ENCODE measurements around the gene ARHGEF19. TPM values are rescaled to one million over a fixed set of nuclear protein-coding genes. Genes with fewer than 3 reads are reported as not detected.
"Not testable (repeated sequence)": the region's sequence is repeated elsewhere in the genome, so short reads cannot be mapped to it uniquely, and the experiment has no call there.

The ARHGEF19 gene
- total RNA-seq, 1 experiment from 2014 or later: 3.8 TPM

DNA sequence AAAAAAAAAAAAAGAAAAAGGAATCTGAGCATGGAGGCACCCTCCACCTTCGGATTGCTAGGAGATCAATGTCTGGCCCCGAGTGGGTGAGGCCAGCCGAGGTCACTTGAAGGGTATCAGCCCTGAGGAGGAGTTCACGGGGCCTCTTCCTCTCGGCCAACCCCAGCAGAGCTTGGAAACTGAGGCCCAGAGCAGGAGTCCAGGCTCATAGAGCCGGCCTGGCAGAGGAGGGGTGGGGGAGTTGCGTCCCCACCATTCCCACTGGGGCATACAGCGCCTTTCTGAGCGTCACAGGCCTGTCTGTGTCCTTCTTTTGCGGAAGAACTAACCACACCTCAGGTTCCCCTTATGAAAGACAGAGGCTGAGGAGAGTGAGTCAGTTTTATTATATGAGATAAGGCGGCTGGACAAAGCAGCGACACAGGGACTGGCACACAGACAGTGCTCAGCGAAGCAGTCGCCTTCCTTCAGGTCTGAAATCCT is 39.4 kb downstream of the ARHGEF19 start:
- H3K27me3 ChIP-seq (replicated peaks): no peaks in the 10 kb centered on the region
- H3K9me3 ChIP-seq (replicated peaks): no peaks in the 10 kb centered on the region
- DNase-seq (ENCODE audit: low read depth in 1 of 2, low spot score in 2 of 2): no peak
- H3K4me3 ChIP-seq: no peak overlapping the region
- H3K36me3 ChIP-seq: no peaks in the 10 kb centered on the region
- peaks cover 56% of the 10 kb centered on the region for H3K4me1 ChIP-seq (replicated peaks)
- peak overlapping the region; percentile 92 for H3K27ac ChIP-seq

DNA sequence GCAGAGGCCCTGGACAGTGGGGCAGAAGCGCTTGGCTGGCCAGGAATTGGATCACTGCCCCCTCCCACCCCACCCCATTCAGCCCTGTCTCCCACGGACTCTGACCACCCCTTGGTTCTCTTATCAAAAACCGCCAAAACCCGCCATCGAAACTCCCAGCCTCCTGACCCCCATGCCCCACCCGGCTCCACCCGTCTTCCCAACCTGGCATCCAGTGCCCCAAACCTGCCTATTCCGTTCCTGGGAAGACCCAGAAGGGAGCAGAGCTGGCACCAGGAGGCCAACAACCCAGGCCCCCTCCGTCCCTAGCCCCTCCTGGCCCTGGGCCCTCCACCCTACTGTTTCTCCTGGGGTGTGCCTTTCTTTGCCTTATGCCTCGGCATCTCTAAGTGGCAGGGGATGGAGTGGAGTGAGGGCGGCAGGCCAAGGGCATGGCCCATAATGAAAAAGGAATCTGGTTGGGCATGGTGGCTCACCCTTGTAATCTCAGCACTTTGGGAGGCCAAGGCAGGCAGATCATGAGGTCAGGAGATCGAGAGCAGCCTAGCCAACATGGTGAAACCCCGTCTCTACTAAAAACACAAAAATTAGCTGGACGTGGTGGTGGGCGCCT is 40.1 kb downstream of the ARHGEF19 start:
- DNase-seq (ENCODE audit: low read depth in 1 of 2, low spot score in 2 of 2): no peak
- Histone ChIP-seq H3K9me3 (replicated peaks) (no peaks in the 10 kb centered on the region), H3K4me1 (replicated peaks) (peaks cover 51% of the 10 kb centered on the region), H3K27ac (peak overlapping the region; percentile 92), H3K4me3 (no peak overlapping the region), H3K36me3 (no peaks in the 10 kb centered on the region), H3K27me3 (replicated peaks) (no peaks in the 10 kb centered on the region)

DNA sequence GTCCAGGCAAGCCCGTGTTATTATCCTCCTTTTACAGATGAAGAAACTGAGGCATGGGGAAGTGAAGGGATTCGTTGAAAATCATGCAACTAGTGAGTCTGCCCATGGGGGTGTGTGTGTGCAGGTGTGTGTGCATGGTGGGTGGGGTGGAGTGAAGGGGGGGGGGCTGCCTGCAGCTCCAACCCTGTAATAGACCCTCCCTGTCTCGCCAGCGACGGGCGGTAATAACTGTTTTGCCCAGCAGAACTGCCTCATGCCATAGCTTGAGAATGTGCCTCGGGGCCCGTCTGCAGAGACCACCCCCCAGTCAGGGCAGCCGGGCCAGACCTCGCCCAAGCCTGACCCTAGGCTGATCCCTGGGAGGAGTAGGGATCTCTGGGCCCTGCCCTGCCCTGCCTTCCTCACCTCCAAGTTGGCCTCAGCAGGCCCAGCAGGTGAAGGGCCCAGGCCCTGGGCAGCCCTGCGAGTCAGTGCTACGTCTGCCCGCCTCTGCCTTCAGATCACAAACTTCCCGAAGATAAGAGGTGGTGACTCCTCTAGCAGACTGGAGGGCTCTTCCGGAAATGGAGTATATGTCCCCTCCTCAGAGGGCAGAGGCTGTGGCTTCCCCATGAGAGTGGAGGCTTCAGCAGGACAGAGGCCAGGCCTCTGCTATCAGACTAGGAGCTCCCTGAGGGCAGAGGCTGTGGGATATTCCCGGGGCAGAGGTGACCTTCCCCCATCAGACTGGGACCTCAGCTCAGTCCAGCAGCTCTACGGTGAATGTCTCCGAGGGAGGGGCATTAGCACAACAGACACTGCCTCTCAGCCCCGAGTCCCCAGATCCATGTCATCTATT is 40.9 kb downstream of the ARHGEF19 start:
- H3K27ac ChIP-seq: no peak overlapping the region

DNA sequence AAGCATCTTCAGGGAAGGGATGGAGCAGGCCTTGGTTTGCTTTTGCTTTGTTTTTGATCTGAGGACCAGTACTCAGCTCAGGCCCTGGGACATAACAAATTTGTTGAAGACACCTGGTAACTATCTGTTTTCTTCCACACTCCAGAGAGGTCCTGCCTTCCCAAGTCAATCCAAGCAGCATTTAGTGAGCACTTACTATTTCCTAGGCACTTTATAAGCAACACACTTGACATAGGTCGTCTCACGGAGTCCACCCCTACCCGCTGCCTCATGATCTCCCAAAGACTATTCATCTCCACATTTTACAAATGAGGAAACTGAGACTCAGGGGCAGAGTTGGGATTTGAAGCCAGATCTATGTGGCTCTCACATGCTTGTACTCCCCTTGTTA is 42.2 kb downstream of the ARHGEF19 start:
- H3K27ac ChIP-seq: no peak overlapping the region
- no peaks in the 10 kb centered on the region for H3K27me3 ChIP-seq (replicated peaks)
- H3K4me1 ChIP-seq (replicated peaks): peaks cover 31% of the 10 kb centered on the region
- H3K9me3 ChIP-seq (replicated peaks): no peaks in the 10 kb centered on the region
- H3K4me3 ChIP-seq: no peak overlapping the region
- no peaks in the 10 kb centered on the region for H3K36me3 ChIP-seq
- DNase-seq (ENCODE audit: low read depth in 1 of 2, low spot score in 2 of 2): no peak

More for the DNA sequence above, 40.9 kb downstream of the ARHGEF19 start:
- Histone ChIP-seq H3K4me1 (replicated peaks) (peaks cover 44% of the 10 kb centered on the region), H3K4me3 (no peak overlapping the region), H3K36me3 (no peaks in the 10 kb centered on the region), H3K27me3 (replicated peaks) (no peaks in the 10 kb centered on the region), H3K9me3 (replicated peaks) (no peaks in the 10 kb centered on the region)
- DNase-seq (ENCODE audit: low read depth in 1 of 2, low spot score in 2 of 2): no peak

DNA sequence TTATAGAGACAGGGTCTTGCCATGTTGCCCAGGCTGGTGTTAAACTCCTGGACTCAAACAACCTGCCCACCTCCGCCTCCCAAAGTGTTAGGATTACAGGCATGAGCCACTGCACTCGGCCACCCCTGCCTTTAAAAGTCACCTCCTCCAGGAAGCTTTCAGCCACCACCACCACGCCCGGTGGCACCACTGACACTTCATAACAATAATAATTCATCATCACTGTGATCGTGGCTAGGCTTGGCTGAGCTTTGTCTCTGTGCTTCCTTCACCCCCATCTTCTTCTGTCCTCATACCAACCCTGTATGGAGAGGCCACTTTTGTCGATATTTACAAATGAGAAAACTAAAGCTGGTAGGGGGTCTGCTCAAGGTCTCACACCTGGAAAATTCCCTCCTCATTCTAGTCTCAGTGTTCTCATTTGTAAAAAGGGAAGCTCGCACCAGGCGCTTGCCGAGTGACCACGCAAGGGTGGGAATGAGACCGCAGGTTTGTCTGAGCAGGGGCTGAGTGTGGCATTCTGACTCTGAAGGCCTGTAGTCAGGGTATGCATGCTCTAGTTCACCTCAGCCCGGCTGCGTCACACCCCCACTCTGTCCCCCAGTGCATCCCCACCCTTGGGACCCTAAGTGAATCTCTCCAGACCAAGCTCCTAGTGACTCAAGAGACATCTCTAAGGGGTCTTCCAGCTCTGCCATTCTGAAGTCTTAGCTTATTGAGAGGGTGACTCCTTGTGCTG is 43.7 kb downstream of the ARHGEF19 start:
- Histone ChIP-seq H3K9me3 (replicated peaks) (no peaks in the 10 kb centered on the region), H3K27me3 (replicated peaks) (no peaks in the 10 kb centered on the region), H3K4me1 (replicated peaks) (peaks cover 26% of the 10 kb centered on the region), H3K4me3 (no peak overlapping the region), H3K27ac (no peak overlapping the region), H3K36me3 (no peaks in the 10 kb centered on the region)
- no peak for DNase-seq (ENCODE audit: low read depth in 1 of 2, low spot score in 2 of 2)

DNA sequence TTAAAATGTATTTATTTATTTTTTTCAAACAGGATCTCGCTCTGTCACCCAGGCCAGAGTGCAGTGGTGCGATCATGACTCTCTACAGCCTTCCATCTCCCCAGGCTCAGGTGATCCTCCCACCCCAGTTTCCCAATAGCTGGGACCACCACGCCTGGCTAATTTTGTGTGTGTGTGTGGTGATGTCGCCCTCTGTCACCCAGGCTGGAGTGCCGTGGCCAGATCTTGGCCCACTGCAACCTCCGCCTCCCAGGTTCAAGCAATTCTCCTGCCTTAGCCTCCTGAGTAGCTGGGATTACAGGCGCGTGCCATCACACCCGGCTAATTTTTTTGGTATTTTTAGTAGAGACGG is 44.3 kb downstream of the ARHGEF19 start:
- not testable (repeated sequence) for H3K36me3 ChIP-seq; H3K9me3 ChIP-seq (replicated peaks); H3K27ac ChIP-seq; H3K4me3 ChIP-seq; H3K27me3 ChIP-seq (replicated peaks); DNase-seq (ENCODE audit: low read depth in 1 of 2, low spot score in 2 of 2)
- peaks cover 26% of the 10 kb centered on the region for H3K4me1 ChIP-seq (replicated peaks)

DNA sequence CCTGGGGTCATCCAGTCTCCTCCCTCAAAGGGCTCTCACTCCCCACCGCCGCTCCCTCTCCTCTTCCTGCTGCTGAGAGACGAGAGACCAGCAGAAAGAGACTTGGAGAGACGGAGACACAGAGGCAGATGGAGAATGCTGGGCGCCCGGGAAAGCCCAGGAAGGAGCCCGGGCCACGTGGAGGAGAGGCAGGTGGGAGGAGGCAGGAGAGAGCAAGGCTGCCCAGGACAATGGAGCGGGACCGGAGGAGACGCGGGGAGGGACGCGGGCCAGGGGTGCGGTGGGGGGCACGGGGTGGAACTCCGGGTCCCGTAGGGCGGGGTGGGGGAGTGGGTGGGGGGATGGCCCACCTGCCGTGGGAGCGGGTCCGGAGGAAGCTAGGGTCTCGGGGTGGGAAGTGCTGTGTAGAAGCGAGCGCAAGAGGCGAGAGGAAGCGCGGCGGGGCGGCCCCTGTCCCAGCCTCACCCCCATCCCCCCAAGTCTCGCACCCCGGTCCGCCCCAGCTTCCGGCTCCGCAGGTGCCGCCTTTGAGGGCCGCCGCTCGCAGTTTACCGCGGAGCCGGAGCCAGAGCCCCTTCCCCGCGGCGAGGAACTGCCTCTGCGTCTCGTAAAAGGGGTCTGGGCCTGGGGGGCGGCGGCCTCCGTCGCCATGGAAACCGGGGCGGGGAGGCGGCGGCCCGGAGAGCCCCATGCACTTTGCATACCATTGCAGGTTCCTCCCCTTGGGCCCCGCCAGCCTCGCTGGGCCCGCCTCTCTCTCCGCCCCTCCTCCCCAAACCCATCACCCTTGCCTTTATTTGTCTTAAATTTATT is 44.9 kb downstream of the ARHGEF19 start:
- peaks cover 20% of the 10 kb centered on the region for H3K4me1 ChIP-seq (replicated peaks)
- no peaks in the 10 kb centered on the region for H3K36me3 ChIP-seq
- H3K27ac ChIP-seq: no peak overlapping the region
- no peaks in the 10 kb centered on the region for H3K27me3 ChIP-seq (replicated peaks)
- H3K9me3 ChIP-seq (replicated peaks): no peaks in the 10 kb centered on the region
- DNase-seq (ENCODE audit: low read depth in 1 of 2, low spot score in 2 of 2): no peak
- H3K4me3 ChIP-seq: no peak overlapping the region

DNA sequence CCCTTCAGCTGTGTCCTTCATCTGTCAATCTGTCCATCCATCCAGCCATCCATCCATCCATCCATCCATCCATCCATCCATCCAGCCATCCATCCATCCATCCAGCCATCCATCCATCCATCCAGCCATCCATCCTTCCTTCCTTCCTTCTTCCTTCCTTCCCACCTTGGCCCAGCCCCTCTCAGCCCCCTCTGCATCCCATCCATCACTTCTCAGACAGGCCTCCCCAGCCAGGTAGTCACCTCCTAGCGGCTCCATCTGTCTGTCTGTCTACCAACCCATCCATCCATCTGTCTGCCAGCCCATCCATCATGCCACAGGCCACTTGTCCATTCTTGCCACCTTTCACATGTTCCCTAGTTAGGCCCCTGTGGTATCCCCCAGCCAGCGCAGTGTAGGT is 46.3 kb downstream of the ARHGEF19 start:
- Histone ChIP-seq H3K4me3 (no peak overlapping the region), H3K4me1 (replicated peaks) (peaks cover 16% of the 10 kb centered on the region), H3K27ac (no peak overlapping the region), H3K36me3 (no peaks in the 10 kb centered on the region), H3K9me3 (replicated peaks) (no peaks in the 10 kb centered on the region), H3K27me3 (replicated peaks) (no peaks in the 10 kb centered on the region)
- DNase-seq (ENCODE audit: low read depth in 1 of 2, low spot score in 2 of 2): no peak

DNA sequence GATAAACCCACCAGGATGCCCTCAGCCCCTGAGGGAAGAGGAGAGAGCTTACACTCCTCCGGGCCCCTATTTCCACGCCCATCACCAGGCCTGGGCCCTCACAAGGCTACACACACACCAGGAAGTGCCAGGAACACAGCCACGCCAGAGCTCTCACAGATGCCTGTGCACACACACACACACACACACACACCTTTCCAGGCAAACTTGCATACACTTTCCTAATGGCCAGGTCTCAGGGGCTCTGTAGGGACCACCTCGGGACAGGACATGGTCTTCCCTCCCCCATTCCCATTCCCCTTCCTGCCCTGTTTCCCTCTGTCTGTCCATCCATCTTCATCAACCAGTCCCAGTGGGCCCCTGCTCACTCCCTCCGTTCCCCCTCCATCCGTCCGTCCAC is 46.9 kb downstream of the ARHGEF19 start:
- no peaks in the 10 kb centered on the region for H3K27me3 ChIP-seq (replicated peaks)
- no peak overlapping the region for H3K4me3 ChIP-seq
- no peak overlapping the region for H3K27ac ChIP-seq
- no peaks in the 10 kb centered on the region for H3K9me3 ChIP-seq (replicated peaks)
- H3K36me3 ChIP-seq: no peaks in the 10 kb centered on the region
- peaks cover 16% of the 10 kb centered on the region for H3K4me1 ChIP-seq (replicated peaks)
- no peak for DNase-seq (ENCODE audit: low read depth in 1 of 2, low spot score in 2 of 2)

DNA sequence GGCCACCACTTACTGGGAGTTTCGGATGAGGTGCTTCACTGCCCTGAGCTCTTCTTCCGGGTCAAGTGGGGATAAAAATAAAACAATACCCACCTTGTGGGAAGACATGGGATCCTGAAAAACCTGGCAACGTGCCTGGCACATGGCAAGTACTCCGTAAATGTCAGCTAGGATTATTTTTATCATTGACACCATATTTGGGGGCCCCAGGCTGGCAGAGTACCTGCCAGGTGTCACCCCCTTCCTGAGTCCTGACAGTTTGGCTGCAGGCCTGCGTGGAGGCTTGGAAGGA is 47.4 kb downstream of the ARHGEF19 start:
- DNase-seq (ENCODE audit: low read depth in 1 of 2, low spot score in 2 of 2): no peak
- no peak overlapping the region for H3K27ac ChIP-seq

DNA sequence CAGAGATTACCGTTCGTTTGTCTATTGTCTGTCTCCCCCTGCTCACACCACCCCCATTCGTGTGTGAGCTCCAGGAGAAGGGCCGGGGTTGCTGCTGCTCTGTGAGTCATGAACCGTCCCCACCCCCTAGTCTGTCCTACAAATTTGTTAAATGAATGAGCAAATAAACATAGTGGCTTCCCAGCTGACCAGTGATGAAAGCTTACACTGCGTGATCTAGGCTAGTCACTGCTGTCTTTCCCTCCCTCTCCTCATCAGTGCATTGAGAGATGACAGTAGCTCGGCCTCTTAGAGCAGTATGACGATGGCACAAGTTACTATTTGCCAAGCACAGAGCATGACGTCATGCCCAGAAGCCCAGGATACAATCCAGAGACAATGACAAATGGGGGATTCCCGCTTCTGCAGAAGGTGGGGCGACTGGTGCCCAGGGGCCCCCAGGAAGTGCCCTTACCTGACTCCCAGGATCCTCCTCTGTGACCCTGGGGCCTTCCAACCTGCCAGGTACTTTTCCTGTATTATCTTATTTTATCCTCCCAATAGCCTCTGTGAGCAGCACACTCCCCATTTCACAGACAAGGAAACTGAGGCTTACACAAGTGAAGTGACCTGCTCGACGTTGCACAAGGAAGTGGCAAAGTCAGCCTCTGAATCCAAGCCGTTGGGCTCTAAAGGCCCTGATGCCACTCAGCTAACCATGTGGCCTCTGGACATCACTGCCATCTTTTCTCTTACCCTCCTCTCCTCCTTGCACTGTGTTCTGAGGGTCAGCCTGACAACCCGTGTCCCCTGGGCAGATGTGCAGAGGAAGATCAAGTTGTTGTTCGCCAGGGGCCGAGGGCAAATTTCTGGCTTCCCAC is 48.0 kb downstream of the ARHGEF19 start:
- no peak overlapping the region for H3K4me3 ChIP-seq

More for the DNA sequence above, 47.4 kb downstream of the ARHGEF19 start:
- H3K9me3 ChIP-seq (replicated peaks): no peaks in the 10 kb centered on the region
- no peaks in the 10 kb centered on the region for H3K27me3 ChIP-seq (replicated peaks)
- H3K4me3 ChIP-seq: no peak overlapping the region
- peaks cover 16% of the 10 kb centered on the region for H3K4me1 ChIP-seq (replicated peaks)
- no peaks in the 10 kb centered on the region for H3K36me3 ChIP-seq

DNA sequence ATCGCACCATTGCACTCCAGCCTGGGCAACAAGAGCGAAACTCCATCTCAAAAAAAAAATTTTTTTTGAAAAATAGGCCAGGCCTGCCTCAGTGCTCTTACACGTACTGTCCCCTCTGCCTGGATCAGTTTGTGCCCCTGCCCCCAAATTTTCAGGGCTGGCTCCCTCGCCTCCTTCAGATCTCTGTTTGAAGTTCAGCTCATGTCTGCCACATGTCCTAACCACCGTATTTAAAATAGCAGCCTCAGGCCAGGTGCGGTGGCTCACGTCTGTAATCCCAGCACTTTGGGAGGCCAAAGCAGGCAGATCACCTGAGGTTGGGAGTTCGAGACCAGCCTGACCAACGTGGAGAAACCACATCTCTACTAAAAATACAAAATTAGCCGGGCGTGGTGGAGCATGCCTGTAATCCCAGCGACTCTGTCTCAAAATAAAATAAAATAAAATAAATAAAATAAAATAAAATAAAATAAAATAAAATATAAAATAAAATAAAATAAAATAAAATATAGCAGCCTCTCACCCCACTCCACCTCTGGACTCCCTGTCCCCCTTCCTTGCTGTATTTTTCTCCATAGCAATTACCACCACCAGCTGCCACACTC is 48.7 kb downstream of the ARHGEF19 start:
- H3K36me3 ChIP-seq; H3K27ac ChIP-seq; H3K4me3 ChIP-seq; H3K27me3 ChIP-seq (replicated peaks); H3K9me3 ChIP-seq (replicated peaks); DNase-seq (ENCODE audit: low read depth in 1 of 2, low spot score in 2 of 2): not testable (repeated sequence)
- peaks cover 16% of the 10 kb centered on the region for H3K4me1 ChIP-seq (replicated peaks)

More for the DNA sequence above, 48.0 kb downstream of the ARHGEF19 start:
- no peaks in the 10 kb centered on the region for H3K27me3 ChIP-seq (replicated peaks)
- peak overlapping the region; percentile 24 for H3K27ac ChIP-seq
- DNase-seq (ENCODE audit: low read depth in 1 of 2, low spot score in 2 of 2): peak; percentile 97 to 98
- no peaks in the 10 kb centered on the region for H3K9me3 ChIP-seq (replicated peaks)
- no peaks in the 10 kb centered on the region for H3K36me3 ChIP-seq
- peaks cover 16% of the 10 kb centered on the region for H3K4me1 ChIP-seq (replicated peaks)

All from SJSA1 (cell line).